ENCODE results near the gene HIRIP3. TPM values are rescaled to one million over a fixed set of nuclear protein-coding genes. Genes with fewer than 3 reads are reported as not detected.

HIRIP3 gene
- total and polyA plus RNA-seq, 2 of the 8 experiments (the other 6 are each of a cell fraction or from before 2014, with no cell fraction given): 11.9 to 18.5 TPM

- TF ChIP-seq, protein P1, sequence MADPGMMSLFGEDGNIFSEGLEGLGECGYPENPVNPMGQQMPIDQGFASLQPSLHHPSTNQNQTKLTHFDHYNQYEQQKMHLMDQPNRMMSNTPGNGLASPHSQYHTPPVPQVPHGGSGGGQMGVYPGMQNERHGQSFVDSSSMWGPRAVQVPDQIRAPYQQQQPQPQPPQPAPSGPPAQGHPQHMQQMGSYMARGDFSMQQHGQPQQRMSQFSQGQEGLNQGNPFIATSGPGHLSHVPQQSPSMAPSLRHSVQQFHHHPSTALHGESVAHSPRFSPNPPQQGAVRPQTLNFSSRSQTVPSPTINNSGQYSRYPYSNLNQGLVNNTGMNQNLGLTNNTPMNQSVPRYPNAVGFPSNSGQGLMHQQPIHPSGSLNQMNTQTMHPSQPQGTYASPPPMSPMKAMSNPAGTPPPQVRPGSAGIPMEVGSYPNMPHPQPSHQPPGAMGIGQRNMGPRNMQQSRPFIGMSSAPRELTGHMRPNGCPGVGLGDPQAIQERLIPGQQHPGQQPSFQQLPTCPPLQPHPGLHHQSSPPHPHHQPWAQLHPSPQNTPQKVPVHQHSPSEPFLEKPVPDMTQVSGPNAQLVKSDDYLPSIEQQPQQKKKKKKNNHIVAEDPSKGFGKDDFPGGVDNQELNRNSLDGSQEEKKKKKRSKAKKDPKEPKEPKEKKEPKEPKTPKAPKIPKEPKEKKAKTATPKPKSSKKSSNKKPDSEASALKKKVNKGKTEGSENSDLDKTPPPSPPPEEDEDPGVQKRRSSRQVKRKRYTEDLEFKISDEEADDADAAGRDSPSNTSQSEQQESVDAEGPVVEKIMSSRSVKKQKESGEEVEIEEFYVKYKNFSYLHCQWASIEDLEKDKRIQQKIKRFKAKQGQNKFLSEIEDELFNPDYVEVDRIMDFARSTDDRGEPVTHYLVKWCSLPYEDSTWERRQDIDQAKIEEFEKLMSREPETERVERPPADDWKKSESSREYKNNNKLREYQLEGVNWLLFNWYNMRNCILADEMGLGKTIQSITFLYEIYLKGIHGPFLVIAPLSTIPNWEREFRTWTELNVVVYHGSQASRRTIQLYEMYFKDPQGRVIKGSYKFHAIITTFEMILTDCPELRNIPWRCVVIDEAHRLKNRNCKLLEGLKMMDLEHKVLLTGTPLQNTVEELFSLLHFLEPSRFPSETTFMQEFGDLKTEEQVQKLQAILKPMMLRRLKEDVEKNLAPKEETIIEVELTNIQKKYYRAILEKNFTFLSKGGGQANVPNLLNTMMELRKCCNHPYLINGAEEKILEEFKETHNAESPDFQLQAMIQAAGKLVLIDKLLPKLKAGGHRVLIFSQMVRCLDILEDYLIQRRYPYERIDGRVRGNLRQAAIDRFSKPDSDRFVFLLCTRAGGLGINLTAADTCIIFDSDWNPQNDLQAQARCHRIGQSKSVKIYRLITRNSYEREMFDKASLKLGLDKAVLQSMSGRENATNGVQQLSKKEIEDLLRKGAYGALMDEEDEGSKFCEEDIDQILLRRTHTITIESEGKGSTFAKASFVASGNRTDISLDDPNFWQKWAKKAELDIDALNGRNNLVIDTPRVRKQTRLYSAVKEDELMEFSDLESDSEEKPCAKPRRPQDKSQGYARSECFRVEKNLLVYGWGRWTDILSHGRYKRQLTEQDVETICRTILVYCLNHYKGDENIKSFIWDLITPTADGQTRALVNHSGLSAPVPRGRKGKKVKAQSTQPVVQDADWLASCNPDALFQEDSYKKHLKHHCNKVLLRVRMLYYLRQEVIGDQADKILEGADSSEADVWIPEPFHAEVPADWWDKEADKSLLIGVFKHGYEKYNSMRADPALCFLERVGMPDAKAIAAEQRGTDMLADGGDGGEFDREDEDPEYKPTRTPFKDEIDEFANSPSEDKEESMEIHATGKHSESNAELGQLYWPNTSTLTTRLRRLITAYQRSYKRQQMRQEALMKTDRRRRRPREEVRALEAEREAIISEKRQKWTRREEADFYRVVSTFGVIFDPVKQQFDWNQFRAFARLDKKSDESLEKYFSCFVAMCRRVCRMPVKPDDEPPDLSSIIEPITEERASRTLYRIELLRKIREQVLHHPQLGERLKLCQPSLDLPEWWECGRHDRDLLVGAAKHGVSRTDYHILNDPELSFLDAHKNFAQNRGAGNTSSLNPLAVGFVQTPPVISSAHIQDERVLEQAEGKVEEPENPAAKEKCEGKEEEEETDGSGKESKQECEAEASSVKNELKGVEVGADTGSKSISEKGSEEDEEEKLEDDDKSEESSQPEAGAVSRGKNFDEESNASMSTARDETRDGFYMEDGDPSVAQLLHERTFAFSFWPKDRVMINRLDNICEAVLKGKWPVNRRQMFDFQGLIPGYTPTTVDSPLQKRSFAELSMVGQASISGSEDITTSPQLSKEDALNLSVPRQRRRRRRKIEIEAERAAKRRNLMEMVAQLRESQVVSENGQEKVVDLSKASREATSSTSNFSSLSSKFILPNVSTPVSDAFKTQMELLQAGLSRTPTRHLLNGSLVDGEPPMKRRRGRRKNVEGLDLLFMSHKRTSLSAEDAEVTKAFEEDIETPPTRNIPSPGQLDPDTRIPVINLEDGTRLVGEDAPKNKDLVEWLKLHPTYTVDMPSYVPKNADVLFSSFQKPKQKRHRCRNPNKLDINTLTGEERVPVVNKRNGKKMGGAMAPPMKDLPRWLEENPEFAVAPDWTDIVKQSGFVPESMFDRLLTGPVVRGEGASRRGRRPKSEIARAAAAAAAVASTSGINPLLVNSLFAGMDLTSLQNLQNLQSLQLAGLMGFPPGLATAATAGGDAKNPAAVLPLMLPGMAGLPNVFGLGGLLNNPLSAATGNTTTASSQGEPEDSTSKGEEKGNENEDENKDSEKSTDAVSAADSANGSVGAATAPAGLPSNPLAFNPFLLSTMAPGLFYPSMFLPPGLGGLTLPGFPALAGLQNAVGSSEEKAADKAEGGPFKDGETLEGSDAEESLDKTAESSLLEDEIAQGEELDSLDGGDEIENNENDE (IDR thresholded peaks at IDR 0.05; ENCODE audit: insufficient replicate concordance, low read length): no peak
- TF ChIP-seq RNF2 (IDR thresholded peaks at IDR 0.05; ENCODE audit: borderline replicate concordance, low read depth, low read length, missing control alignments, poor library complexity, severe bottlenecking) (no peak), ATF2 (IDR thresholded peaks at IDR 0.05; ENCODE audit: low read length) (no peak), FOSL1 (IDR thresholded peaks at IDR 0.05; ENCODE audit: insufficient read depth, low read depth, low read length) (no peak)
These were observed 12.6 kb downstream of the HIRIP3 start (continued) for GRCh38 chr16:29982560-29983419.
